Measurements from ENCODE around the gene LRRC75A. TPM values are rescaled to one million over a fixed set of nuclear protein-coding genes. Genes with fewer than 3 reads are reported as not detected.

Gene LRRC75A
- total RNA-seq, 2 donors from 2014 or later = 3.2 to 5.0 TPM

- Mint-ChIP-seq H3K27ac (no peak overlapping the region), H3K36me3 (ENCODE audit: low read depth) (no peaks in the 10 kb centered on the region), H3K9me3 (no peaks in the 10 kb centered on the region), H3K4me1 (peaks cover 10% of the 10 kb centered on the region), H3K27me3 (ENCODE audit: insufficient read depth) (peaks cover 31% of the 10 kb centered on the region), H3K4me3 (no peak overlapping the region)
- H3K9ac ChIP-seq (ENCODE audit: extremely low read depth, low read length, poor library complexity, severe bottlenecking) = no peak overlapping the region
- H3K9me3 ChIP-seq (ENCODE audit: control insufficient read depth, low read length) = no peaks in the 10 kb centered on the region
- TF ChIP-seq, protein P1, sequence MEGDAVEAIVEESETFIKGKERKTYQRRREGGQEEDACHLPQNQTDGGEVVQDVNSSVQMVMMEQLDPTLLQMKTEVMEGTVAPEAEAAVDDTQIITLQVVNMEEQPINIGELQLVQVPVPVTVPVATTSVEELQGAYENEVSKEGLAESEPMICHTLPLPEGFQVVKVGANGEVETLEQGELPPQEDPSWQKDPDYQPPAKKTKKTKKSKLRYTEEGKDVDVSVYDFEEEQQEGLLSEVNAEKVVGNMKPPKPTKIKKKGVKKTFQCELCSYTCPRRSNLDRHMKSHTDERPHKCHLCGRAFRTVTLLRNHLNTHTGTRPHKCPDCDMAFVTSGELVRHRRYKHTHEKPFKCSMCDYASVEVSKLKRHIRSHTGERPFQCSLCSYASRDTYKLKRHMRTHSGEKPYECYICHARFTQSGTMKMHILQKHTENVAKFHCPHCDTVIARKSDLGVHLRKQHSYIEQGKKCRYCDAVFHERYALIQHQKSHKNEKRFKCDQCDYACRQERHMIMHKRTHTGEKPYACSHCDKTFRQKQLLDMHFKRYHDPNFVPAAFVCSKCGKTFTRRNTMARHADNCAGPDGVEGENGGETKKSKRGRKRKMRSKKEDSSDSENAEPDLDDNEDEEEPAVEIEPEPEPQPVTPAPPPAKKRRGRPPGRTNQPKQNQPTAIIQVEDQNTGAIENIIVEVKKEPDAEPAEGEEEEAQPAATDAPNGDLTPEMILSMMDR (conservative IDR thresholded peaks at IDR 0.05) = no peak
- peak; percentile 76 for DNase-seq
- no peaks in the 10 kb centered on the region for H3K27me3 ChIP-seq (ENCODE audit: control insufficient read depth, insufficient read depth, low read length, poor library complexity, severe bottlenecking)
- H3K4me1 ChIP-seq (ENCODE audit: control insufficient read depth, insufficient read depth, low read length) = peaks cover 4% of the 10 kb centered on the region
- no peak overlapping the region for H3K4me3 ChIP-seq (ENCODE audit: low read length)
- H3K27ac ChIP-seq (ENCODE audit: low read depth, low read length) = peak overlapping the region; percentile 64
- no peaks in the 10 kb centered on the region for H3K36me3 ChIP-seq (ENCODE audit: control insufficient read depth, insufficient read depth, low read length)
- 60 to 61% methylated on average over 1 to 4 of the region's 4 CpGs for WGBS, 2 experiments (ENCODE audit: insufficient coverage in 1 of 2, insufficient read length in 1 of 2)
Measured at GRCh38 chr17:16512011-16512410, 20.0 kb upstream of the LRRC75A start.

DNA sequence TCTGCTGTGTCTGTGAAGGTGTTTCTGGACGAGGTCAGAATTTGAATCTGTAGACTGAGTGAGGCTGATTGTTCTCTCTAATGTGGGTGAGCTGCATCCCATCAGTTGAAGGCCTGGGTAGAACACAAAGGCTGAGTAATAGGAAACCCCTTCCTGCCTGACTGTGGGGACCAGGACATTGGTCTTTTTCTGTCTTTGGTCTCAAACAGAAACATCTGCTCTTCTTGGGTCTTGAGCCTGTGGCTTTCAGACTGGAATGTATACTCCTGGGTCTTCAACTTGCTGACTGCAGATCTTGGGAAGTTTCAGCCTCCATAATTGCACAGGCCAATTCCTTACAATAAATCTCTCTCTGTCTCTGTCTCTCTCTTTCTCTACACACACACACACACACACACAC lies 19.6 kb upstream of the LRRC75A start:
- Histone ChIP-seq H3K36me3 (ENCODE audit: control insufficient read depth, insufficient read depth, low read length) (no peaks in the 10 kb centered on the region), H3K27me3 (ENCODE audit: control insufficient read depth, insufficient read depth, low read length, poor library complexity, severe bottlenecking) (no peaks in the 10 kb centered on the region), H3K9me3 (ENCODE audit: control insufficient read depth, low read length) (no peaks in the 10 kb centered on the region), H3K4me1 (ENCODE audit: control insufficient read depth, insufficient read depth, low read length) (no peaks in the 10 kb centered on the region), H3K9ac (ENCODE audit: extremely low read depth, low read length, poor library complexity, severe bottlenecking) (no peak overlapping the region), H3K27ac (ENCODE audit: low read depth, low read length) (no peak overlapping the region), H3K4me3 (ENCODE audit: low read length) (no peak overlapping the region)
- no peaks in the 10 kb centered on the region for H3K9me3 Mint-ChIP-seq
- peaks cover 8% of the 10 kb centered on the region for H3K4me1 Mint-ChIP-seq
- H3K27me3 Mint-ChIP-seq (ENCODE audit: insufficient read depth) = peaks cover 27% of the 10 kb centered on the region
- TF ChIP-seq, protein P1 (conservative IDR thresholded peaks at IDR 0.05) = no peak
- no peak overlapping the region for H3K27ac Mint-ChIP-seq
- no peaks in the 10 kb centered on the region for H3K36me3 Mint-ChIP-seq (ENCODE audit: low read depth)
- no peak overlapping the region for H3K4me3 Mint-ChIP-seq
- no peak for DNase-seq
- 79% methylated on average over 1 of the region's 1 CpG; no CpG with 5 or more reads in 1 of the 2 experiments for WGBS, 2 experiments (ENCODE audit: insufficient coverage in 1 of 2, insufficient read length in 1 of 2)

- peaks cover 4% of the 10 kb centered on the region for H3K27me3 Mint-ChIP-seq (ENCODE audit: insufficient read depth)
- H3K9me3 Mint-ChIP-seq = no peaks in the 10 kb centered on the region
- DNase-seq = no peak
- WGBS, 2 experiments (ENCODE audit: insufficient coverage in 1 of 2, insufficient read length in 1 of 2) = 87 to 89% methylated on average over 6 to 8 of the region's 8 CpGs
- no peaks in the 10 kb centered on the region for H3K36me3 ChIP-seq (ENCODE audit: control insufficient read depth, insufficient read depth, low read length)
- H3K27ac Mint-ChIP-seq = no peak overlapping the region
- no peak overlapping the region for H3K4me3 Mint-ChIP-seq
- H3K9me3 ChIP-seq (ENCODE audit: control insufficient read depth, low read length) = no peaks in the 10 kb centered on the region
- no peaks in the 10 kb centered on the region for H3K27me3 ChIP-seq (ENCODE audit: control insufficient read depth, insufficient read depth, low read length, poor library complexity, severe bottlenecking)
- H3K4me1 Mint-ChIP-seq = peaks cover 14% of the 10 kb centered on the region
- no peaks in the 10 kb centered on the region for H3K4me1 ChIP-seq (ENCODE audit: control insufficient read depth, insufficient read depth, low read length)
- no peak overlapping the region for H3K27ac ChIP-seq (ENCODE audit: low read depth, low read length)
- TF ChIP-seq, protein P1 (conservative IDR thresholded peaks at IDR 0.05) = no peak
- no peak overlapping the region for H3K9ac ChIP-seq (ENCODE audit: extremely low read depth, low read length, poor library complexity, severe bottlenecking)
- H3K4me3 ChIP-seq (ENCODE audit: low read length) = no peak overlapping the region
- H3K36me3 Mint-ChIP-seq (ENCODE audit: low read depth) = no peaks in the 10 kb centered on the region
Measured at GRCh38 chr17:16507918-16508533, 16.0 kb upstream of the LRRC75A start.

Data from endodermal cell (in vitro differentiated cells).